GM21576 (cell line): ENCODE measurements around the gene ERC2.

ENCODE experiments used
- ATAC-seq: cut with Tn5 transposase; IDR thresholded peaks from one replicate; pipeline ENCODE4 v1.9.1; 2021; ENCODE audit warnings: mild to moderate bottlenecking, moderate library complexity; ENCODE audit not compliant: unreplicated experiment

The ERC2 gene

GRCh38 chr3:55471084-55471483 is 997.2 kb downstream of the ERC2 start:
- ATAC-seq: no peak

- ATAC-seq: no peak
Observed at GRCh38 chr3:55469957-55470526, 998.2 kb downstream of the ERC2 start.

- ATAC-seq: no peak
Observed at GRCh38 chr3:55468251-55468650, 1000.0 kb downstream of the ERC2 start.

GRCh38 chr3:55467099-55467498 is 1001.2 kb downstream of the ERC2 start:
- ATAC-seq: no peak

- ATAC-seq: no peak
Observed at GRCh38 chr3:55466526-55466925, 1001.7 kb downstream of the ERC2 start.

GRCh38 chr3:55461896-55462295 is 1006.4 kb downstream of the ERC2 start:
- no peak for ATAC-seq

- ATAC-seq: no peak
Observed at GRCh38 chr3:55459838-55460237, 1008.4 kb downstream of the ERC2 start.
